ENCODE data around the gene CBR3.
A peak's percentile ranks its signal among the peaks of the same experiment; 100 is the strongest.

CBR3 gene

DNA sequence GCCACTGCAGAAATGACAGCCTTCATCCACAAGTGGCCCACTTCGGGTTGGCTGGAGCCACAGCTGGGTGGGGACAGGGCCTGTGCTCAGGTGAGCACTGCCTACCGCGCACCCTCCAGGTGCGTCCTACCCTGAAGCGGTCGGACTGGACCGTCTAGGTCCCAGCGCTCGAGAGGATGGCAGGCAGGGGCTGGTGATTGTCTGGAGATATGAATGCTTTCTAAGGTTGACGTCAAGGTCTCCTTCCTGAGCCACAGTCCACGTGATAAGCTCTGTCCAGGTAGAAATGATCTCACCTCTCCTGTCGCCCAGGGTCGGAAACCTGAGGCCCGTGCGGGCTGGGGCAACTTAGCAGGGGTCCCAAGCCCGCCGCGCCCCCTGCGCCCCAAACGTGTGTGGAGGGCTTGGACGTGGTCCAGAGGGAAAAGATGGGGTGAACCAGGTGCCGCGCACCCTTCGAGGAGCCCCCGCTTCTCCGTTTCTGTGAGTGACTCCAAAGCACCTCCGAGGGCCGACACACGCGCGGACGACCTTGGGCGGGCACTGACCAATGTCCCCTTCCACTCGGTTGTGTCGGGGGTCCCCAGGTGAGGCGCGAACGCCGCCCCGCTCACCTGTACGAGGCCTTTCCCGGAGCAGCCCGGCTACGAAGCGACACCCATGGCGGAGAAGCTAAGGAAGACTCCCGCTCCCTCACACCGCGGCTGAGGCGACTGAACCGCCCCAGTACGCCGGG is 20.9 kb downstream of the CBR3 start:
- DNase-seq (ENCODE audit: extremely low read depth in 1 of 2, low read depth in 1 of 2) = no peak

DNA sequence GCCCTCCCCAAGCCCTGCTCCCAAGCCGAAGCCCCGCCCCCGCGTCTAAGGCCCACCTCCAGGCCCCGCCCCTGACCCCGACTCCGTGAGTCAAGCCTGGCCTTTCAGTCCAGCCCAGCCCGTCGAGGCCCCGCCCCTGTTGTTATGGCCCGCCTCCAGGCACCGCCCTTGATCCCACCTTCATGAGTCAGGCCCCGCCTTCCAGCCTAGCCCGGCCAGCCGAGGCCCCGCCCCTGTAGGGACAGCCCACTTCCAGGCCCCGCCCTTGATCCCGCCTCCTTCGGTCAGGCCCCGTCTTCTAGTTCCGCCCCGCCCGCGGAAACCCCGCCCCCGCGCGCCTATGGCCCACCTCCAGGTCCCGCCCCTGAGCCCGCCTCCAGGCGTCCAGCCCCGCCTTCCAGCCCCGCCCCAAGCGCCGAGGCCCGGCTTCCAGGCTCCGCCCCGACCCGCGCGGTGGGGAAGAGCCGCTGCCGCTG is 21.5 kb downstream of the CBR3 start:
- peak; percentile 98 to 99 for DNase-seq (ENCODE audit: extremely low read depth in 1 of 2, low read depth in 1 of 2)

DNA sequence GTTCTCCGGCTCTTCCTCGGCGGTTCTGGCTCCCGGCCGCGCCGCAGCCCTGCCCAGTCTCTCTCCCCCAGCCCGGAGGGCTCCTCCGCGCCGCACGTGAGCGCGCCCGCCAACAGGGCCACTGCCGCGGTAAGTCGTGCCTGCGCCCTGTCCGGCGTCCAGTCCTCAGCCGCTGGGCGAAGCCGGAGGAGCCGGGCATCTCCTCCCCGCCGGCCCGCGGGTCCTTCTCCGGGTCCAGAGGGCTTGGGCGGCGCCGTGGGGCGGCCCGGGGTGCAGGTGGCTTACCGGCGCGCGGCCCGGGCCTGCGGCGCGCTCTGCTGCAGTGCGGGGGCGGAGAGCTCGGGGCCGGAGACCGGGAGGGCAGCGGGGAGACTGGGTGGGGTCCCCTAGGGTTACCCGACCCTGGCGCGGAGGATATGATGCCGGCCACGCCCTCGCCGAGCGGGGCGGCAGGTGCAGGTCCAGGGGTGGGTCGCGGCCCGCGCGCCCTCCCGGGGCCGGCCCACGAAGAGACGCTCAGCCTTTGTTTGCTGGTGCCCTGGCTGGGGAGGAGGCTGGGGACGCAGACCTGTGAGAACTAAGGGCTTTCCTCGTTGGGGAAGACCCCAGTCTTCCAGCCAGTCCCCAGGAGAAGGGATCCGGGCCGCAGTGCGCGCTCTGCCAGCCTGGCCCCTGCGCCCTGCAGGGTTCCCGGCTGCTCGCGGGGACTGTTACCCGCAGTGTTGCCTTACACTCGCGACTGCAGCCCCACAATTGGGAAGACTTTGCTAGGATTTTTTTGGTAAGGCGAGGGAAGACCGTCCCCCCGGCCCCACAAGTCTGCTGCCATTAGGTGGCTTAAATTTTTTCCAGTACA is 22.2 kb downstream of the CBR3 start, which contains the start of gene DOP1B:
Gene DOP1B (plus strand): TSS at position 10 of the 856 bp plus-strand sequence. CDS start 7,910 bp downstream, outside the sequence.
- DNase-seq (ENCODE audit: extremely low read depth in 1 of 2, low read depth in 1 of 2) = peak in 1 of 2 donors; percentile 23

DNA sequence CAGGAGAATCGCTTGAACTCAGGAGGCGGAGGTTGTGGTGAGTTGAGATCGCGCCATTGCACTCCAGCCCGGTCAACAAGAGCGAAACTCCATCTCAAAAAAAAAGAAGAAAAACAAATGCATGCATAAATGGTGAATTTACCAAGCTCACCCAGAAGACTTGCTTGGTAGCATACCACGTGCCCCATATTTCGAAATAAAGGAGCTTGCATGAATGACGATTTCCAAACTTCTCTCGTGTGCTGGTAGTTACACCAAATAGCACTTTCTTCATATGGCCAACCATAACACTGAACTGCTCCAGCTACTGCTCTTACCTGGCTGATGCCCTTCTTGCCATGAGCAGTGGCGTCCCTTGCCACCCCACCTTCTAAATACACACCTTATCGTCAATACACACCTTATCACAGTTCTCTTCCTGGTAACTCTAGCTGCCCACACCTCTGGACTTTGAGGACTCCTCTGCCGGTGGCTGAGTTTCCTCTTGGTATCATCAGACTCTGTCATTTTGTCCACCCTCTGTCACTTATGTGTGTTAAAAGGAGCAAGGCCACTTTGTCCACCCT is 24.6 kb downstream of the CBR3 start:
- DNase-seq (ENCODE audit: extremely low read depth in 1 of 2, low read depth in 1 of 2) = no peak

DNA sequence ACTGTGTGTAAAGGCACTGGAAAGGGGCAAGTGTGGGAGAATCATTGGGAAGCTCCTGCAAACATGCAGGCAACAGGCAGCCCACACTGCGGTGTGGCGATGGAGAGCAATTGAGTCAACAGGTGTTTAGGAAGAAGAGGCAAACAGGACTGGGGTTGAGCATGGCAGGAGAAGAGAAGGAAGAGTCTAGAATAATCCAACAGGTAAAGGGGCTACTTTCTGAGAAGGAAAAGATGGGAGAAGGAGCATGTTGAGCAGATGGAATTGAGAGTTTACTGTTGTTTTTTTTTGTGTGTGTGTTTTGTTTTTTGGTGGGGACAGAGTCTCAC is 25.9 kb downstream of the CBR3 start:
- DNase-seq (ENCODE audit: extremely low read depth in 1 of 2, low read depth in 1 of 2) = no peak

DNA sequence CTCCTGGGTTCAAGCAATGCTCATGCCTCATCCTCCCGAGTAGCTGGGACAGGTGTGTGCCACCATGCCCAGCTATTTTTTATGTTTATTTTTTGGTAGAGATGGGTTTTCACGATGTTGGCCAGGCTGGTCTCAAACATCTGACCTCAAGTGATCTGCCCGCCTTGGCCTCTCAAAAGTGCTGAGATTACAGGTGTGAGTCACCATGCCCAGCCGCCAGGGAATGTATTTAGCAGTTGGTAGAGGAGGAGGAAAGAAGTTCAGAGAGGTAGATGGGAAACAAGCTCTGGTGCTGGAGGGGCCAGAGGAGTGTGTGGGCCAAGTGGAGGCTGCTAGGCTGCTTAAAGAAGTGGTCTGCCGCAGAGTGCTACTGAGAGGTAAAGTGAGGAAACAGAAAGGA is 27.8 kb downstream of the CBR3 start:
- DNase-seq (ENCODE audit: extremely low read depth in 1 of 2, low read depth in 1 of 2) = no peak

DNA sequence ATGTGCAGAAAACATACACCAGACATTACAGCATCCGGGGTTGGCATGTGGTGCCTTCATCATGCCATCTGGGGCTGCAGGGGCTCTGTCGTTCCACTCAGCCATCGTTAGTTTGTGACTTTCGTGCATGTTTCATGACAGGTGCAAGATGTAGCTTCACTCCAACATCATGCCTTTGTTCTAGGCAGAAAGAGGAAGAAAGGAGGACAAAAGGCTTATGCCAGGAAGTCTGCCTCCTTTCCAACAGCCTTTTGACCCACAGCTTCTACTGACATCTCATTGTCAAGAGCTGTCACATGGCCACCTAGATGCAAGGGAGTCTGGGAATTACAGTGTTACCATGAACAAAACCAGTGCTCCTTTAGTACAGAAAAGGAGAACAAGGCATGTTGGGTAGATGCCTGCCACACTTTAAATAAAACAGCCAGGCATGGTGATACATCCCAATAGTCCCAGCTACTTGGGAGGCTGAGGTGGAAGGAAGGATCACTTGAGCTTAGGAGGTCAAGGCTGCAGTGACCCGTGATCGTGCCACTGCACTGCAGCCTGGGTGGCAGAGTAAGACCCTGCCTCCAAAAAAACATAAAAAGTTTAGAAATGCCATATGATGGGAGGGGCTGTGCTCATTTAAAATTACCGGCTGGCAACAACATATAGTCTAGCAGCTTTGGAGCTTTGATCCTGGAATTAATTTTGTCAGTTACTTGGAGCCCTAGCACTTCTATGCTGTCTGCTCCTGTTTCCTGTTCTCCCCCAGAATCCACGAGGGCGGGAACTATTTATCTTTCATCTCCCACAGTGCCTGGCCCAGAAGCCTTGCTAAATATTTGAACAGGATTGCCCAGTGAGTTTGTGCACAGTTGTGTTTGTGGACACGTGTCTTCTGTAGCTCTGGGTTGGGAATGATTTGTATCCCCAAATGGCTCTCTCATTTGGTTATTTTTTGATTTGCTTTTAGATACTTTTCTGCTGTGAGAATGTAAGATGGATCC is 29.2 kb downstream of the CBR3 start:
- no peak for DNase-seq (ENCODE audit: extremely low read depth in 1 of 2, low read depth in 1 of 2)

DNA sequence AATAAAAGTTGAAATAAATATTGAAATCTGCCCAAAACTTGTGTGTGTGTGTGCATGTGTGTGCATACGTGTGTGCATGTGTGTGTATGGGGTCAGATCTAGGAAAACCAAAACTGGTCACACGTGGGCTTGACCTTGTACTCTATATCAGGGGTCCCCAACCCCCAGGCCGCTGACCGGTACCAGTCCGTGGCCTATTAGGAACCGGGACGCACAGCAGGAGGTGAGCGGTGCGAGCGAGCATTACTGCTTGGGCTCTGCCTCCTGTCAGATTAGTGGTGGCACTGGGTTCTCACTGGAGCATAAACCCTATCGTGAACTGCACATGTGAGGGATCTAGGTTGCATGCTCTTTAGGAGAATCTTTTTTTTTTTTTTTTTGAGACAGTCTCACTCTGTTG is 30.5 kb downstream of the CBR3 start:
- no peak for DNase-seq (ENCODE audit: extremely low read depth in 1 of 2, low read depth in 1 of 2)

DNA sequence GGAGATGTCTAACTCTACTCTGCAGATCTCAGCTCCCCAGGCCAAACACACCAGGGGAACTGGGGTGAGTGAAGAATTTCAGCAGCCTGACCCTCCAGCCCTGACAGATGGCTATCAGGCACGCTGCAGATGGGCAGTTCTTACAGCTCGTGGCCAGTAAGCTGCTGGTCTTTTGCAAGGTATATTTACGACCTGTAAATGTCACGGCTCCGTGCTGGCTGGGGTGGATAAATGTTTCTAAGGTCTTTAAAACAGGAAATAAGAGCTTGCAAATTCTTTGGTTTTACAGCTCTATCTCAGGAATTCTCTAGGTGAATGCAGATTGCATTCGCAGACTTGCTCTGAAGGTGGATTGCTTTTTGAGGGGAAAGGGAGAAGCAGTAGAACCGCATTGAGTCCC is 31.8 kb downstream of the CBR3 start:
- no peak for DNase-seq (ENCODE audit: extremely low read depth in 1 of 2, low read depth in 1 of 2)

DNA sequence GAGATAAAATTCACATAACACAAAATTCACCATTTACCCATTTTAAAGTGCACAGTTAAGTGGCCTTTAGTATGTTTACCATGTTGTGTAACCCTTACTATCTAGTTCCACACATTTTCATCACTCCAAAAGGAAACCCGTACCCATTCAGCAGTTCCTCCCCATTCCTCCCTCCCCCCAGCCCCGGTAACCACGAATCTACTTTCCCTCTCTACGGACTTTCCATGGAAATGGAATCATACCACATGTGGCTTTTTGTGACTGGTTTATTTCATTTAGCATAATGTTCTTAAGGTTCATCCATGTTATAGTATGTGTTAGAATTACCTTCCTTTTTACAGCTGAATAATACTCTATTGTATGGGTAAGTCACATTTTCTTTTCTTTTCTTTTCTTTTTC is 32.7 kb downstream of the CBR3 start:
- no peak for DNase-seq (ENCODE audit: extremely low read depth in 1 of 2, low read depth in 1 of 2)

DNA sequence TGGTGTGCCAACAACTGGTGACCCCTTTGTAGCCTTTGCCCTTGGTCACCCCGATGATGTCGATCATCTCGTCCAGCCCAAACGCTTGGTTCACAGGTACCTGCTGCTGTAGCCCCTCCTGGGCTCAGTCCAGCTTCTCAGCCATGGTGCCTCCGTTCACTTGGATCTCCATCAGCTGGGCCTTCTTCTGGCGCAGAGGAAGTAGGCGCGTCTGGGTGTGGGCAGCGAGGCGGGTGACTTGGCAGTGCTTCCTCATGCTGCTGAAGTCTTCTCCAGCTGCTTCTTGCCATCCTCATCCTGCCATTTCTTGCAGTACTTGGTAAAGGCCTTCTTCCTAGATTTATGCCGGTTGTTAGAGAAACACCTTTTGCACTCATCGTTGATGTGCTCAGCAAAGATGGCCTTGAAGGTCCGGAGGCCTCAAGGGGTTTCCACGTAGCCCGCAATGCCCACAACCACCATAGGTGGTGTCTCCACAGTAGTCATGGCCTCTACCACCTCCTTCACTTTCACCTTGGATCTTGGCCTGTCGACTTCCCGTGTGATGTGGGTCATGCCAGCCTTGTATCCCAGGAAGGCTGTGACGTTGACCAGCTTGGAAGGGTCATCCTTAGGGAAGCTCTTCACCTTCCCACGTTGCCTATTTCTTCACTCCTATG is 34.7 kb downstream of the CBR3 start:
- no peak for DNase-seq (ENCODE audit: extremely low read depth in 1 of 2, low read depth in 1 of 2)

DNA sequence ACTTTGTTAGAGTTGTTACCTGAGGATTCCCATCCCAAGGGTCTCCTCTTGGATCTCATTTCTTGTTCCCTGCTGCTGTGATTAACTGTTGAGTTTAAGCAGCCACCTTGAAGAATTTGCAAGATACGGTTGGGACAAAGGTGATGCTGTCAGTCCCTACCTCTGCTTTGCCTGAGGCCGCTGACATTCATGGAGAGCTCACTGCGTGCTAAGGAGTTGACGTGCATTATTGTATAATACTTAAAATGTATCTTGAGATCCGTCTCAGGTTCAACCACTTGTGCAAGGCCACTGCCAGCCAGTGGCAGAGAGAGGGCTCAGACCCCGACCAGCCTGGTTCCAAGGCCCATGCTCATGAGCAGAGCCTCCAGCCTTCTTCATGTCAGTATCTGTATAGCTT is 35.9 kb downstream of the CBR3 start:
- no peak for DNase-seq (ENCODE audit: extremely low read depth in 1 of 2, low read depth in 1 of 2)

DNA sequence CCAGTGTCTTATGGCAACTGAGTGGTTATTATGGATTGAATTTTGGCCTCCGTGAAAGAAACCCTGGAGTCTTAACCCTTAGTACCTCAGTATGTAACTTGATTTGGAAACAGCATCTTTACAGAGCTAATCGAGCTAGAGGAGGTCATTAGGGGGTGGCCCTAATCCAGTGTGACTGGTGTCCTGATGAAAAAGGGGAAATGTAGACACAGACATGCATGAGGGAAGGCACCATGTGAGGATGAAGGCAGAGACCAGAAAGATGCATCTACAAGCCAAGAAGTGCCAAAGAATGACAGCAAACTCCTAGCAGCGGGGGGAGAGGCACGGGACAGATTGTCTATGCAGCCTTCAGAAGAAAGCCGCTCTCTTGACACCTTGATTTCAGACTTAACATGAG is 36.5 kb downstream of the CBR3 start:
- no peak for DNase-seq (ENCODE audit: extremely low read depth in 1 of 2, low read depth in 1 of 2)

DNA sequence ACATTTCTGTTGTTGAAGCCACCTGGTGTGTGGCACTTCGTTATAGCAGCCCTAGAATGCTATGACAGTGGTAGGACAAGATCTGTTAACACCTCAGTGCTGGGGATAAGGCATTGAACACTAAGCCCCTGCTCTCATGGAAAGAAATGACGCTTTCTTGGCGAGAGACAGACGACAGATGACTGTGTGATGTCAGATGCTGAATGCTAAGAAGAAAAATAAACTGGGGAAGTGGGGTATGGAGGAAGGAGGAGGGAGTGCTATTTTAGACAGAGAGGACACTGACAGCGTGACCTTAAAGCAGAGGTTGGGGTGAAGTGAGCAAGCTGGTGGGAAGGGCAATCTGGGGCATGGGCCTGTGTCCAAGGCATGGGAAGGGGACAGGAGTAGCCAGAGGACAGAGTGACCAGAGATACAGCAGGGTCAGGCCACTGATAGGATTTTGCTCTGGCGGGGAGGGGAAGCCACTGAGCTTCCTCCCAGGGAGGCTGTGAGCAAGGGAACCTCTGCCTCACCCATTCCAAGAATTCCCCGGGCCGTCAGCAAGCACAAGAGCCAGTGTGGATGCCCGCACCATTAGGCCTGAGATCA is 37.0 kb downstream of the CBR3 start:
- DNase-seq (ENCODE audit: extremely low read depth in 1 of 2, low read depth in 1 of 2) = no peak

DNA sequence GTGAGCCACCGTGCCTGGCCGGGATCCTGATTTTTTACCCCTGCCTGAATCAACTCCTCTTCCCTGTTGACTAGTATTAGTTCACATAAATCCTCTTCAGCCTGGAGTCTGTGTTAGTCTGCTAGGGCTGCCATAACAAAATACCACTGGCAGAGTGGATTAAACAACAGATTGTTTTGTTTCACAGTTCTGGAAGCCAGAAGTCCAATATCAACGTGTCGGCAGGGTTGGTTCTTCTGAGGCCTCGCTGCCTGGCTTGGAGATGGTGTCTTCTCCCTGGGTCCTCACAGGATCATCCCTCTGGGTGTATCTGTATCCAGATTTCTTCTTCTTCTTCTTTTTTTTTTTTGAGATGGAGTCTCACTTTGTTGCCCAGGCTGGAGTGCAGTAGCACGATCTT is 39.9 kb downstream of the CBR3 start:
- DNase-seq (ENCODE audit: extremely low read depth in 1 of 2, low read depth in 1 of 2) = no peak

DNA sequence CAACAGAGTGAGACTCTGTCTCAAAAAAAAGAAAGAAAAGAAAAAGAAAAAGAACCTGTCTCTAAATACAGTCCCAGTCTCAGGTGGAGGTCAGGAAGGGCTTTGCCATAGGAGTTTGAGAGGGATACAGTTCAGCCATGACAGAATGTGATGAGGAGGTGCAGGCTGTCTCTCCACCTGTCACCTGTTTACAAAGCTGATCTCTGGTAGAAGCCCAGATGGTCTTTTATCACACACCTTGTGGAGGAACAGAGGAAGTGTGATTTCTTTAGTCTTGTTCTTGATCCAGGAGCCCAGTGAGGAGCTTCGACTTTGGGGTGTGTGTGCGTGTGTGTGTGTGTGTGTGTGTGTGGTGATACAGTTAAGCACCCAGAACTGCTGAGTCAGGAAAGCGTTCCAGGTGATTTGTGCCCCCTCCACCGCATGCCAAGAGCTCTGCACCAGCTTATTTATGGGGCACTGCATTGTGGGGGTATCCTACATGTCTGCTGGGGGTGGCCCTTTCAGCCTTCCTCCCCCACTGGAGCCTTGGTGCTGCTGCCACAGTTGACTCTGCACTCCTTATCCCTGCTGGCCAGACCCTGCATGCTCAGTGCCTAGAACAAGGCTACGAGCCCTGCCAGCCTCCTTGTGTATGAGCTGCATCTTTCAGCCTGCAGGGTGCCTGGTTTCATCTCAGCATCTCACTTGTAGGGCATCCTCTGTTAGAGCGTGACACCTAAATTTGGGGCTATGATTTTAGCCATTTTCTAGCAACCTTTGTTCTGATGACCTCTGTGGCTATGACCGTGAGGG is 41.1 kb downstream of the CBR3 start:
- no peak for DNase-seq (ENCODE audit: extremely low read depth in 1 of 2, low read depth in 1 of 2)

DNA sequence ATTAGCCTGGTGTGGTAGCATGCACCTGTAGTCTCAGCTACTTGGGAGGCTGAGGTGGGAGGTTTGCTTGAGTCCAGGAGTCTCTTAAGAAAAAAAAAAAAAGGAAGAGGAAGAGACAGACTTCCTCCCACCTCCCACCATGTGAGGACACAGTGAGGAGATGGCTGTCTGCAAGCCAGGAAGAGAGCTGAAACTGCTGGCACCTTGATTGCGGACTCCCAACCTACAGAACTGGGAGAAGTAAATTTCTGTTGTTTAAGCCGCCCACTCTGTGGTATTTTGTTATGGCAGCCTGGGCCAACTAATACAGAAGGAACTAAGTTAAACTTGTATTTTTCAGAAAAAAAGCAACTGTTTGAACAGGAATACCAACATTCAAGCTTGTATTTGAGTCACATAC is 43.5 kb downstream of the CBR3 start:
- DNase-seq (ENCODE audit: extremely low read depth in 1 of 2, low read depth in 1 of 2) = no peak

DNA sequence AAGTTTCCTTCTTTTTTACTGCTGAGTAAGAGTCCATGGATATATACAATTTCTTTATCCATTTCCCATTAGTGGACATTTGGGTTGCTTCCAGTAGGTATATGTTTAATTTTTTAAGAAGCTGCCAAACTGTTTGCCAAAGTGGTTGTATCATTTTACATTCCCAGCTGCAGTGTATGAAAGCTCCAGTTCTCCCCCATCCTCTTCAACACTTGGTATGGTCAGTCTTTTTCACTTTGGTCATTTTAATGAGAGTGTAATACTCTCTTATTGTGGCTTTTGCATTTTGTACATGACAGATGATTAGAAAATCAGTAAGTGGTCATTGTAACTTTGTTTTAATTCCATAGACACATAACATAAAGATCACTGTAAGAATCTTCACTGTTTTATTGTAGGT is 44.3 kb downstream of the CBR3 start:
- no peak for DNase-seq (ENCODE audit: extremely low read depth in 1 of 2, low read depth in 1 of 2)

DNA sequence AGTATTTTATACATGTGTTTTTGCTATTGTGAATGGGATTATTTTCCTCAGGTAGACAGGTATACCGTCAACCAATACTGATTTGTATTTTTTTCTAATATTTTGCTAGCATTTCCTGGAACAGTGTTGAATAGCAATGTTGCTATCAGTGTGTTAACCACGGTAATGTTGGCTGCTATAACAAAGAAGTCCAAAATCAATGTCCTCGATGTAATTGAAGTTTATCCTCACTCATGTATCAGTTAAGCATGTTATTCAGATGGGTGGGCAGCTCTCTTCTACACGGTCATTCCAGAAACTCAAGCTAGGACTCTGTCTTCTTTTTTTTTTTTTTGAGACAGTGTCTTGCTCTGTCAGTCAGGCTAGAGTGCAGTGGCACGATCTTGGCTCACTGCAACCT is 46.1 kb downstream of the CBR3 start:
- no peak for DNase-seq (ENCODE audit: extremely low read depth in 1 of 2, low read depth in 1 of 2)

Data from stimulated activated CD8-positive, alpha-beta memory T cell treated with anti-CD3 and anti-CD28 coated beads, Interleukin-7, amount 100 ng/mL, for 48 hours (primary cell).